A549 (cell line): ENCODE data around the gene MYADML2. TPM values are rescaled to one million over a fixed set of nuclear protein-coding genes. Genes with fewer than 3 reads are reported as not detected.

ENCODE experiments used
- ATAC-seq, 2 experiments: fragments of 200-7000 bp in 1 of 2; fragments of >200 bp in 1 of 2; cut with Nextera tagmentation in 1 of 2; cut with Tn5 transposase in 1 of 2; 3 replicates each; pipeline versions ENCODE4 v1.8.0 to v1.9.1; 2018 to 2020; ENCODE audit warnings: mild to moderate bottlenecking in 1 of 2, moderate library complexity in 1 of 2
- CTCF ChIA-PET: fragments of 300-600 bp; sonication (Branson Sonifier 250); formaldehyde crosslinking; extraction: SDS; loops from one replicate; lab custom pipeline; 2021; ENCODE audit warnings: antibody characterized with exemption, inconsistent platforms; lab: Yijun Ruan, JAX
- POLR2A ChIA-PET: fragments of 350-600 bp; formaldehyde crosslinking; extraction: SDS; loops from one replicate; lab custom pipeline; 2021; ENCODE audit warnings: antibody characterized with exemption, inconsistent platforms; lab: Yijun Ruan, JAX
- DNase-seq, 2 experiments: peaks; one replicate each; pipeline versions ENCODE4 v3.0.0 to v3.0.0-alpha.2; 2011 to 2016; ENCODE audit warnings: low read depth in 1 of 2, low spot score in 1 of 2
- FAIRE-seq: peaks from 2 replicates; lab custom pipeline; 2011; peaks lifted over from hg19 to GRCh38; lab: Jason Lieb, UNC
- H3K27ac ChIP-seq, 2 experiments: fragments of >200 bp; sonication (Bioruptor Twin); formaldehyde crosslinking; 3 replicates each; pipeline ENCODE4 v1.5.1; 2016 to 2017
- H3K4me1 ChIP-seq: fragments of >200 bp; sonication (Bioruptor Twin); formaldehyde crosslinking; 3 replicates; pipeline ENCODE4 v1.6.1; 2016
- H3K4me2 ChIP-seq: fragments of >200 bp; sonication (Bioruptor Twin); formaldehyde crosslinking; 3 replicates; pipeline ENCODE4 v1.6.1; 2016
- H3K4me3 ChIP-seq: fragments of >200 bp; sonication (Bioruptor Twin); formaldehyde crosslinking; 3 replicates; pipeline ENCODE4 v1.5.1; 2016
- H3K9me3 ChIP-seq: fragments of >200 bp; sonication (Bioruptor Twin); formaldehyde crosslinking; 3 replicates; pipeline ENCODE4 v1.6.1; 2016
- ATOH8 ChIP-seq: fragments of 250-450 bp; sonication (Bioruptor Pico); IDR thresholded peaks from 2 replicates; pipeline ENCODE4 v1.5.0; 2020; ENCODE audit warnings: low read depth, mild to moderate bottlenecking, moderate library complexity
- BCL3 ChIP-seq: fragments of >200 bp; sonication (Bioruptor Twin); formaldehyde crosslinking; IDR thresholded peaks from 3 replicates; pipeline ENCODE4 v1.6.1; 2016
- BHLHE40 ChIP-seq: IDR thresholded peaks from 2 replicates; pipeline ENCODE4 v1.6.1; 2012; ENCODE audit warnings: low read depth, low read length, inconsistent platforms
- CBX8 ChIP-seq: fragments of 200-600 bp; sonication (generic); IDR thresholded peaks from 2 replicates; pipeline ENCODE4 v1.6.1; 2016
- EHF ChIP-seq: fragments of 250-450 bp; sonication (Bioruptor Pico); IDR thresholded peaks from 2 replicates; pipeline ENCODE4 v1.5.0; 2020; ENCODE audit warnings: mild to moderate bottlenecking
- EP300 ChIP-seq, 2 experiments: fragments of >200 bp; sonication (Bioruptor Twin); formaldehyde crosslinking; IDR thresholded peaks; 2 replicates in 1 of 2; 3 replicates in 1 of 2; pipeline ENCODE4 v1.6.1; 2016 to 2017
- FOSL2 ChIP-seq, 2 experiments: fragments of 450-650 bp in 1 of 2; fragments of >200 bp in 1 of 2; sonication (Bioruptor Twin) in 1 of 2; formaldehyde crosslinking; IDR thresholded peaks; 2 replicates each; pipeline versions ENCODE4 v1.5.0 to v1.6.1; 2016 to 2020; ENCODE audit warnings: mild to moderate bottlenecking in 1 of 2, moderate library complexity in 1 of 2
- GATA3 ChIP-seq: IDR thresholded peaks from 2 replicates; pipeline ENCODE4 v1.6.1; 2012; ENCODE audit warnings: borderline replicate concordance
- HEYL ChIP-seq: fragments of 250-450 bp; sonication (Bioruptor Pico); IDR thresholded peaks from 2 replicates; pipeline ENCODE4 v1.8.0; 2021; ENCODE audit warnings: mild to moderate bottlenecking, moderate library complexity
- HOXB13 ChIP-seq: fragments of 250-450 bp; sonication (Bioruptor Pico); IDR thresholded peaks from 2 replicates; pipeline ENCODE4 v1.5.0; 2020; ENCODE audit warnings: low read depth, mild to moderate bottlenecking, moderate library complexity
- HOXB5 ChIP-seq: fragments of 250-450 bp; sonication (Bioruptor Pico); IDR thresholded peaks from 2 replicates; pipeline ENCODE4 v1.5.0; 2020; ENCODE audit warnings: mild to moderate bottlenecking, moderate library complexity
- JUN ChIP-seq, 2 experiments: fragments of >200 bp; sonication (Bioruptor Twin); formaldehyde crosslinking; IDR thresholded peaks; 2 replicates in 1 of 2; 3 replicates in 1 of 2; pipeline ENCODE4 v1.6.1; 2016 to 2017
- KDM1A ChIP-seq: fragments of 200-600 bp; sonication (generic); IDR thresholded peaks from 2 replicates; pipeline ENCODE4 v1.6.1; 2016; ENCODE audit warnings: low read depth, mild to moderate bottlenecking
- MYC ChIP-seq: IDR thresholded peaks from 2 replicates; pipeline ENCODE4 v1.6.1; 2012; ENCODE audit warnings: mild to moderate bottlenecking, inconsistent platforms, low read length, improper control_type of control experiment, borderline replicate concordance
- NR3C1 ChIP-seq: fragments of >200 bp; sonication (Bioruptor Twin); formaldehyde crosslinking; IDR thresholded peaks from 3 replicates; pipeline ENCODE4 v1.6.1; 2017
- PBX3 ChIP-seq: IDR thresholded peaks from 2 replicates; pipeline ENCODE4 v1.6.1; 2012
- REST ChIP-seq: fragments of 200-600 bp; sonication (generic); IDR thresholded peaks from 2 replicates; pipeline ENCODE4 v1.6.1; 2016; ENCODE audit warnings: antibody characterized with exemption, mild to moderate bottlenecking, moderate library complexity
- SMC3 ChIP-seq: fragments of >200 bp; sonication (Bioruptor Twin); formaldehyde crosslinking; IDR thresholded peaks from 3 replicates; pipeline ENCODE4 v1.6.1; 2018; ENCODE audit warnings: inconsistent platforms
- WGBS: methylation state at CpG from one replicate; pipeline ENCODE4 v1.1.6; 2017; ENCODE audit errors: missing lambda C conversion rate; 5-methylcytosine and 5-hydroxymethylcytosine counted together
- polyA plus RNA-seq, 4 experiments: library from polyadenylated mRNA; depleted of rRNA in 3 of 4; stranded (reverse); fragments of >200 nt; fragmentation: RNase III in 1 of 4; extraction: RNeasy Plus Mini Kit Qiagen cat#74134 plus additional on column Dnase treatment in 1 of 4; gene quantifications; 2 replicates in 3 of 4; 3 replicates in 1 of 4; pipeline ENCODE4 v1.2.3, GENCODE V29; 2011 to 2017
- TF ChIP-seq, protein P1 (sequence below): fragments of >200 bp; sonication (Bioruptor Twin); formaldehyde crosslinking; IDR thresholded peaks from 2 replicates; pipeline ENCODE4 v1.6.1; 2016
- TF ChIP-seq, protein P2 (sequence below): fragments of 150-350 bp; IDR thresholded peaks from 2 replicates; pipeline ENCODE4 v1.6.1; 2014; ENCODE audit warnings: low read depth, mild to moderate bottlenecking, low read length

MYADML2 gene
- polyA plus RNA-seq, 2 of the 4 experiments (the other 2 are of a cell fraction) = not detected

DNA sequence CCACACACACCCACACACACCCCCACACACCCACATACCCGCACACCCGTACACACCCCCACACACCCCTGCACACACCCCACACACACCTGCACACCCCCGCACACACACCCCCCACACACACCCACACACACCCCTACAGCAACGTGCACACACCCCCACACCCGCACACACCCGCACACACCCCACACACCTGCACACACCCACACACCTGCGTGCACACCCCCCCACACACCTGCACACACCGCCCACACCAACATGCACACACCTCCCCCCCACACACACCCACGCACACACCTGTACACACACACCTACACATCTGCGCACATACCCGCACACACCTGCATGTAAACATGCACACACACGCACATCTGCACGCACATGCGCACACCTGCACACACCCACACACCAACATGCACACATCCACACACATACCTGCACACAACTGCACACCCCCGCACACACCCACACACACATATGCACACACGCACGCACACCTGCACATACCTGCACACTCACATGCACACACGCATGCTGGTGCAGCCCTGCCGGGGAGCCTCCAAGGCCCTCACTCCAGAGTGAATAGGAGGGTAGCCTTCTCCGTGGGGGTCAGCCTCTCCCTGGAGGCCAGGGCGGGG lies 37.9 kb upstream of the MYADML2 start:
- 86% methylated on average over 20 of the region's 21 CpGs for WGBS
- no peak overlapping the region for H3K4me3 ChIP-seq
- no peak overlapping the region for H3K27ac ChIP-seq
- FAIRE-seq (no peak), DNase-seq (no peak), ATAC-seq (no peak)
- H3K4me1 ChIP-seq = no peaks in the 10 kb centered on the region
- no peak overlapping the region for H3K4me2 ChIP-seq
- no peaks in the 10 kb centered on the region for H3K9me3 ChIP-seq
- CTCF ChIA-PET = interaction anchor here (1.2 to 4.8 kb wide), 6 partner anchors 8 to 45 kb away, joined by 3 to 32 read pairs (median 6); partner anchors contain the start of genes CENPX, LRRC45 and NOTUM
- no peak for TF ChIP-seq GATA3
- TF ChIP-seq, protein P1, sequence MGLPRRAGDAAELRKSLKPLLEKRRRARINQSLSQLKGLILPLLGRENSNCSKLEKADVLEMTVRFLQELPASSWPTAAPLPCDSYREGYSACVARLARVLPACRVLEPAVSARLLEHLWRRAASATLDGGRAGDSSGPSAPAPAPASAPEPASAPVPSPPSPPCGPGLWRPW = no peak
- no peak for TF ChIP-seq HOXB13 (CRISPR knock-in tag)
- no peak for TF ChIP-seq BHLHE40
- TF ChIP-seq EP300 (IDR thresholded peaks at IDR 0.05) = no peak
- no peak for TF ChIP-seq MYC
- no peak for TF ChIP-seq CBX8
- TF ChIP-seq NR3C1 = no peak
- TF ChIP-seq SMC3 = no peak
- TF ChIP-seq ATOH8 = no peak
- TF ChIP-seq, protein P2, sequence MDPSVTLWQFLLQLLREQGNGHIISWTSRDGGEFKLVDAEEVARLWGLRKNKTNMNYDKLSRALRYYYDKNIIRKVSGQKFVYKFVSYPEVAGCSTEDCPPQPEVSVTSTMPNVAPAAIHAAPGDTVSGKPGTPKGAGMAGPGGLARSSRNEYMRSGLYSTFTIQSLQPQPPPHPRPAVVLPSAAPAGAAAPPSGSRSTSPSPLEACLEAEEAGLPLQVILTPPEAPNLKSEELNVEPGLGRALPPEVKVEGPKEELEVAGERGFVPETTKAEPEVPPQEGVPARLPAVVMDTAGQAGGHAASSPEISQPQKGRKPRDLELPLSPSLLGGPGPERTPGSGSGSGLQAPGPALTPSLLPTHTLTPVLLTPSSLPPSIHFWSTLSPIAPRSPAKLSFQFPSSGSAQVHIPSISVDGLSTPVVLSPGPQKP = no peak
- TF ChIP-seq FOSL2 (IDR thresholded peaks at IDR 0.05) = no peak
- TF ChIP-seq FOSL2 (CRISPR knock-in tag; IDR thresholded peaks at IDR 0.05) = no peak
- TF ChIP-seq BCL3 = no peak
- no peak for TF ChIP-seq KDM1A
- TF ChIP-seq HEYL (CRISPR knock-in tag) = no peak
- TF ChIP-seq REST = no peak
- TF ChIP-seq HOXB5 = no peak
- no peak for TF ChIP-seq EHF (CRISPR knock-in tag)
- no peak for TF ChIP-seq JUN (IDR thresholded peaks at IDR 0.05)
- TF ChIP-seq PBX3 = no peak
- TF ChIP-seq, all 56 proteins: peak for 0
- POLR2A ChIA-PET = no interaction called here
